IMR-90 (cell line): ENCODE measurements around the gene NALCN. TPM values are rescaled to one million over a fixed set of nuclear protein-coding genes. Genes with fewer than 3 reads are reported as not detected.

ENCODE experiments used
- ATAC-seq: fragments of 200-7000 bp; cut with Tn5 transposase; 2 replicates; pipeline ENCODE4 v1.9.1; 2020; ENCODE audit warnings: low read depth, mild to moderate bottlenecking, moderate library complexity
- BruUV-seq: library from RNA; stranded (reverse); fragments of 400-500 nt; replicated peaks from 2 replicates; lab custom pipeline; 2021; lab: Mats Ljungman, UMichigan
- CTCF ChIA-PET: fragments of 300-600 bp; formaldehyde crosslinking; extraction: SDS; loops from one replicate; lab custom pipeline; 2021; ENCODE audit warnings: antibody characterized with exemption; lab: Yijun Ruan, JAX
- POLR2A ChIA-PET: fragments of 300-600 bp; sonication (Branson Sonifier 250); formaldehyde crosslinking; loops from one replicate; lab custom pipeline; 2022; ENCODE audit warnings: antibody characterized with exemption; ENCODE audit not compliant: unreplicated experiment; lab: Charles Lee
- DNase-seq: peaks from one replicate; pipeline ENCODE4 v3.0.0; 2013
- H2AFZ ChIP-seq: replicated peaks from 2 replicates; pipeline ENCODE3; 2013; ENCODE audit warnings: low read length, mild to moderate bottlenecking; ENCODE audit not compliant: poor library complexity
- H2AK5ac ChIP-seq: 2 replicates; pipeline ENCODE4 v1.6.1; 2013; ENCODE audit warnings: low read depth, low read length, inconsistent platforms
- H2AK9ac ChIP-seq: replicated peaks from 2 replicates; pipeline ENCODE3; 2013; ENCODE audit warnings: mild to moderate bottlenecking, low read depth, low read length, moderate library complexity; ENCODE audit not compliant: poor library complexity
- H2BK120ac ChIP-seq: 2 replicates; pipeline ENCODE4 v1.6.1; 2013; ENCODE audit warnings: low read depth, low read length, inconsistent platforms
- H2BK15ac ChIP-seq: 3 replicates; pipeline ENCODE4 v1.6.1; 2013; ENCODE audit warnings: low read depth, low read length, inconsistent platforms
- H2BK20ac ChIP-seq: 2 replicates; pipeline ENCODE4 v1.6.1; 2013; ENCODE audit warnings: low read depth, mild to moderate bottlenecking, inconsistent platforms, low read length, moderate library complexity
- H2BK5ac ChIP-seq: 2 replicates; pipeline ENCODE4 v1.6.1; 2013; ENCODE audit warnings: mild to moderate bottlenecking, low read depth, low read length, inconsistent platforms; ENCODE audit not compliant: poor library complexity, severe bottlenecking
- H3K14ac ChIP-seq: replicated peaks from 2 replicates; pipeline ENCODE4 v1.6.1; 2013; ENCODE audit warnings: low read depth, low read length, inconsistent platforms
- H3K18ac ChIP-seq: 2 replicates; pipeline ENCODE4 v1.6.1; 2013; ENCODE audit warnings: low read depth, low read length, control low read depth
- H3K23ac ChIP-seq: 2 replicates; pipeline ENCODE4 v1.6.1; 2013; ENCODE audit warnings: low read depth, low read length, inconsistent platforms
- H3K27ac ChIP-seq: 2 replicates; pipeline ENCODE4 v1.5.1; 2013; ENCODE audit warnings: mild to moderate bottlenecking, control low read depth, low read length; ENCODE audit not compliant: insufficient read depth
- H3K27me3 ChIP-seq: 2 replicates; pipeline ENCODE4 v1.6.1; 2013; ENCODE audit warnings: low read length; ENCODE audit not compliant: control insufficient read depth, insufficient read depth
- H3K36me3 ChIP-seq: 2 replicates; pipeline ENCODE4 v1.6.1; 2013; ENCODE audit warnings: low read length, mixed read lengths; ENCODE audit not compliant: control insufficient read depth, insufficient read depth
- H3K4ac ChIP-seq: 2 replicates; pipeline ENCODE4 v1.6.1; 2013; ENCODE audit warnings: low read depth, low read length, inconsistent platforms
- H3K4me1 ChIP-seq: 2 replicates; pipeline ENCODE4 v1.6.1; 2013; ENCODE audit warnings: low read length, mixed read lengths; ENCODE audit not compliant: control insufficient read depth, insufficient read depth
- H3K4me2 ChIP-seq: 2 replicates; pipeline ENCODE4 v1.6.1; 2013; ENCODE audit warnings: low read depth, mild to moderate bottlenecking, control low read depth, low read length, moderate library complexity
- H3K4me3 ChIP-seq: 2 replicates; pipeline ENCODE4 v1.5.1; 2013; ENCODE audit warnings: low read depth, mild to moderate bottlenecking, control low read depth, low read length, moderate library complexity; ENCODE audit not compliant: insufficient read depth
- H3K56ac ChIP-seq: 2 replicates; pipeline ENCODE4 v1.6.1; 2013; ENCODE audit warnings: low read length, inconsistent platforms; ENCODE audit not compliant: insufficient read depth; ENCODE audit errors: extremely low read depth
- H3K79me1 ChIP-seq, 2 experiments: 2 replicates each; pipeline ENCODE4 v1.6.1; 2013; ENCODE audit warnings: low read length in 2 of 2, inconsistent platforms in 1 of 2, low read depth in 1 of 2
- H3K9ac ChIP-seq: 2 replicates; pipeline ENCODE4 v1.6.1; 2013; ENCODE audit warnings: low read depth, low read length, control low read depth
- H3K9me1 ChIP-seq: 2 replicates; pipeline ENCODE4 v1.6.1; 2013; ENCODE audit warnings: low read length, inconsistent platforms; ENCODE audit not compliant: insufficient read depth
- H3K9me3 ChIP-seq: 2 replicates; pipeline ENCODE4 v1.6.1; 2013; ENCODE audit warnings: low read length; ENCODE audit not compliant: control insufficient read depth, insufficient read depth
- H4K20me1 ChIP-seq: 2 replicates; pipeline ENCODE4 v1.6.1; 2013; ENCODE audit warnings: low read length, inconsistent platforms; ENCODE audit not compliant: insufficient read depth
- H4K5ac ChIP-seq: 2 replicates; pipeline ENCODE4 v1.6.1; 2013; ENCODE audit warnings: mild to moderate bottlenecking, low read depth, low read length, control low read depth
- H4K8ac ChIP-seq, 2 experiments: 2 replicates each; pipeline ENCODE4 v1.6.1; 2013; ENCODE audit warnings: low read depth in 2 of 2, low read length in 2 of 2, control low read depth in 1 of 2, inconsistent platforms in 1 of 2
- H4K91ac ChIP-seq: 2 replicates; pipeline ENCODE4 v1.6.1; 2013; ENCODE audit warnings: low read depth, low read length, inconsistent platforms; ENCODE audit not compliant: insufficient read depth
- RAD21 ChIP-seq: IDR thresholded peaks from 2 replicates; pipeline ENCODE4 v1.6.1; 2012; ENCODE audit warnings: low read length, improper control_type of control experiment
- WGBS, 2 experiments: methylation state at CpG; one replicate each; pipeline versions ENCODE4 v1.1.5 to v1.1.7; 2013; ENCODE audit warnings: missing lambda C conversion rate in 2 of 2; ENCODE audit not compliant: insufficient read length in 1 of 2; ENCODE audit errors: extremely low coverage in 2 of 2; 5-methylcytosine and 5-hydroxymethylcytosine counted together
- dilution Hi-C: fragments of 300-500 bp; cut with HindIII; formaldehyde crosslinking; loops from one replicate; pipeline ENCODE4 v1.14.3; 2018; ENCODE audit warnings: low sequenced_read_pairs; ENCODE audit not compliant: unreplicated experiment
- in situ Hi-C: fragments of 300-500 bp; cut with MboI; formaldehyde crosslinking; loops from 3 replicates; pipeline ENCODE4 v1.14.3; 2019; ENCODE audit warnings: low sequenced_read_pairs, inconsistent platforms, mixed read lengths
- intact Hi-C: fragments of 100-400 bp; cut with micrococcal nuclease; formaldehyde crosslinking; loops from 2 replicates; pipeline ENCODE4 v1.10.0; 2022
- polyA plus RNA-seq, 3 experiments: library from polyadenylated mRNA; depleted of rRNA; stranded (reverse); fragments of >200 nt; gene quantifications; 2 replicates each; pipeline ENCODE4 v1.2.3, GENCODE V29; 2012; ENCODE audit warnings: low replicate concordance in 1 of 3
- total RNA-seq: library from RNA; depleted of rRNA; stranded (reverse); fragments of >200 nt; gene quantifications from 2 replicates; pipeline ENCODE4 v1.2.3, GENCODE V29; 2012

The NALCN gene
- total and polyA plus RNA-seq, 2 of the 4 experiments (the other 2 are of a cell fraction), result 2.9 to 4.8 TPM

- Histone ChIP-seq H2BK120ac (no peak overlapping the region), H3K36me3 (no peaks in the 10 kb centered on the region), H3K4me3 (no peak overlapping the region), H3K4ac (no peak overlapping the region), H4K91ac (no peak overlapping the region), H3K27ac (no peak overlapping the region), H4K8ac (no peak overlapping the region), H3K9me1 (no peaks in the 10 kb centered on the region), H2BK20ac (no peak overlapping the region), H3K9ac (no peak overlapping the region), H3K23ac (no peak overlapping the region), H2AFZ (no peak overlapping the region), H3K4me2 (no peak overlapping the region), H3K79me1 (no peaks in the 10 kb centered on the region), H3K9me3 (peaks cover 1% of the 10 kb centered on the region; the same call in 1 of the 2 replicates), H3K4me1 (no peaks in the 10 kb centered on the region), H3K18ac (no peak overlapping the region), H2BK5ac (no peak overlapping the region), H2AK5ac (no peak overlapping the region), H2AK9ac (no peak overlapping the region), H4K20me1 (no peaks in the 10 kb centered on the region), H2BK15ac (no peak overlapping the region), H3K56ac (no peak overlapping the region), H4K5ac (no peak overlapping the region), H3K27me3 (no peaks in the 10 kb centered on the region), H3K14ac (no peak overlapping the region)
- intact Hi-C loops, result no loop called here
- ChIA-PET CTCF (no interaction called here), POLR2A (no interaction called here)
- no TSS peak for BruUV-seq
- TF ChIP-seq RAD21, result no peak
- DNase-seq (no peak), ATAC-seq (no peak)
- in situ Hi-C loops, result no loop called here
- dilution Hi-C loops, result no loop called here
- no CpG with 5 or more reads among the region's 4 CpGs for WGBS, 2 experiments
Observed at GRCh38 chr13:101298517-101298916, 117.8 kb downstream of the NALCN start.
